Epithelial cell of proximal tubule (primary cell): ENCODE data around the gene SNRPB. TPM values are rescaled to one million over a fixed set of nuclear protein-coding genes. Genes with fewer than 3 reads are reported as not detected.
A peak's percentile ranks its signal among the peaks of the same experiment; 100 is the strongest.
"Not testable (repeated sequence)": the region's sequence is repeated elsewhere in the genome, so short reads cannot be mapped to it uniquely, and the experiment has no call there.

Source experiments
- DNase-seq: peaks from one replicate; pipeline ENCODE4 v3.0.0-alpha.2; 2011; ENCODE audit warnings: low read depth
- H3K4me3 ChIP-seq: 2 replicates; pipeline ENCODE4 v1.5.1; 2011; ENCODE audit warnings: low read depth, mild to moderate bottlenecking, low read length
- total RNA-seq: library from RNA; depleted of rRNA; stranded (reverse); fragments of >200 nt; gene quantifications from 2 replicates; pipeline ENCODE4 v1.2.3, GENCODE V29; 2015
- TF ChIP-seq, protein P1 (sequence below): conservative IDR thresholded peaks from 2 replicates; pipeline ENCODE4 v1.5.1; 2012; ENCODE audit warnings: low read depth, mild to moderate bottlenecking, low read length

Gene SNRPB
- total RNA-seq, 1 donor from 2014 or later = 541 TPM

DNA sequence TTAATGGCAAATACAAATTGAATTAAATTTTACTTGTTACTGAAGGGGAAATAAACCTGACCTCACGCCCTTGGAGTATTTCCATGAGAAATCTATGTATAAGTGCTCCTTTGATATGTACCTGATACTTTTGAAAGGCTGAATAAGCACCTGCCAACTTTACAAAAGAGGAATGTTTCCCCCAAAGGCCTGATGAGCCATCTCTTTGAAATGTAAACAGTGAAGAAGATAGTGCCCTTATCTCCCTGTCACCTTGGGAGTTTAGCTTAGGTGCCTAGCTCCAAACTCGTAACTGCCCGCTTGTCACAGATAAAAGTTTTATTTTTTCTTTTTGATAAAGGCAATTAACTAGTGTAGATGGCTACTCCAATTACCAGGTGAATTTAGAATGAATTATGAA is 39.2 kb upstream of the SNRPB start:
- no peak for DNase-seq
- H3K4me3 ChIP-seq = peak overlapping the region; percentile 94
- TF ChIP-seq, protein P1, sequence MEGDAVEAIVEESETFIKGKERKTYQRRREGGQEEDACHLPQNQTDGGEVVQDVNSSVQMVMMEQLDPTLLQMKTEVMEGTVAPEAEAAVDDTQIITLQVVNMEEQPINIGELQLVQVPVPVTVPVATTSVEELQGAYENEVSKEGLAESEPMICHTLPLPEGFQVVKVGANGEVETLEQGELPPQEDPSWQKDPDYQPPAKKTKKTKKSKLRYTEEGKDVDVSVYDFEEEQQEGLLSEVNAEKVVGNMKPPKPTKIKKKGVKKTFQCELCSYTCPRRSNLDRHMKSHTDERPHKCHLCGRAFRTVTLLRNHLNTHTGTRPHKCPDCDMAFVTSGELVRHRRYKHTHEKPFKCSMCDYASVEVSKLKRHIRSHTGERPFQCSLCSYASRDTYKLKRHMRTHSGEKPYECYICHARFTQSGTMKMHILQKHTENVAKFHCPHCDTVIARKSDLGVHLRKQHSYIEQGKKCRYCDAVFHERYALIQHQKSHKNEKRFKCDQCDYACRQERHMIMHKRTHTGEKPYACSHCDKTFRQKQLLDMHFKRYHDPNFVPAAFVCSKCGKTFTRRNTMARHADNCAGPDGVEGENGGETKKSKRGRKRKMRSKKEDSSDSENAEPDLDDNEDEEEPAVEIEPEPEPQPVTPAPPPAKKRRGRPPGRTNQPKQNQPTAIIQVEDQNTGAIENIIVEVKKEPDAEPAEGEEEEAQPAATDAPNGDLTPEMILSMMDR = no peak

DNA sequence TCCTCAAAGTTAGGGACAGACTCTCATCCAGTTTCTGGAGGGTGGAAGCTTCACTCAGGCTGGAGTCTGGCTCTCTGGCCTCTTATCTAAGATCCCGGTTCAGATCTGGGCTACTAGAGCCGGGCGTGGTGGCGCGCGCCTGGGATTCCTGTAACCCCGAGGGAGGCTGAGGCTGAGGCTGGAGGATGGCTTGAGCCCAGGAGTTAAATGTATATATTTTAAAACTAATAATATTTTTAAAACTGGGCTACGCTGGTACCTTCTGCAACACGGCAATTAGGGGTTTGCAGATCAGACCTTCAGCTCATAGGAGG is 38.8 kb upstream of the SNRPB start:
- no peak for DNase-seq
- TF ChIP-seq, protein P1 = no peak
- H3K4me3 ChIP-seq = peak overlapping the region; percentile 94

DNA sequence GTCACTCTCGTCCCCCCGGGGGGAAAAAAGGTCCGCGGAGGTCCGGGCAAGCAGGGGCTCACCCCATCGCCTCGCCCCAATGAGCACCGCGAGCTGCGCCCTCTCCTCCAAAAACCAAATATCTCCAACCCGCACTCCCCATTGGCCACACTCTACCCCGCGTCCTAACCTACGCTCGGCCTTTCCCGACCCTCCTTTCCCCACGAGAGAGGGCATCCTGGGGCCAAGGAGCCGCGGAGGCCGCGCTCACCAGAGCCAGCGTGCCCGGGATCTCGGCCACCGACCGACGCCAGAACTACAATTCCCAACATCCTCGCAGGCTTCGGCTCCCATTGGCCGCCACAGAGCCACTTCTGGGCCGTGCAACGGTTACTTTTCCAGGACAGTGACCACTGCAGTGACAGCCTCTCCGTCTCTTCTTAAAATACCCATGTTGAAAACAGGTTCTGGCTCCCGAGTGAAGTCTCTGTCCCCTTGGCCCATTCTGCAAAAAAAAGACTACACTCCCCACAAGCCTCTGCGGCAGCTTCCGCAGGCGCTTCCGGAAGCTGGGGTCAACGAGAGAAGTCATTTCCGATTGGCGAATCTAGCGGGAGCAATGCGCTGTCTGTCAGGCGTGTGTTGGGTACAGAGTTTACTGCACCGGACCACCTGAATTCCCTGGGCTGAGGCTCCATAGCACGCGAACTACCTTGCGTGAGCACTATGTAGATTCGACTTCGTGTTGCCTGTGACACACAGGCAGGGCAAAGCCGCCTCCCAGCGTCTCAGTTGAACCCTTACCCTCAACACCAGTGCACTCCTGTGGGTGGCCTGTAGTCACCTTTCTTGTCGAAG is 38.3 kb upstream of the SNRPB start, which contains the start of gene ZNF343:
TSS of gene ZNF343 (minus strand) at position 285 of the 837 bp plus-strand sequence. CDS start 15,020 bp downstream, outside the sequence.
- H3K4me3 ChIP-seq = peak within 1 kb of the TSS; percentile 94
- TF ChIP-seq, protein P1 = no peak
- peak; percentile 44 for DNase-seq

DNA sequence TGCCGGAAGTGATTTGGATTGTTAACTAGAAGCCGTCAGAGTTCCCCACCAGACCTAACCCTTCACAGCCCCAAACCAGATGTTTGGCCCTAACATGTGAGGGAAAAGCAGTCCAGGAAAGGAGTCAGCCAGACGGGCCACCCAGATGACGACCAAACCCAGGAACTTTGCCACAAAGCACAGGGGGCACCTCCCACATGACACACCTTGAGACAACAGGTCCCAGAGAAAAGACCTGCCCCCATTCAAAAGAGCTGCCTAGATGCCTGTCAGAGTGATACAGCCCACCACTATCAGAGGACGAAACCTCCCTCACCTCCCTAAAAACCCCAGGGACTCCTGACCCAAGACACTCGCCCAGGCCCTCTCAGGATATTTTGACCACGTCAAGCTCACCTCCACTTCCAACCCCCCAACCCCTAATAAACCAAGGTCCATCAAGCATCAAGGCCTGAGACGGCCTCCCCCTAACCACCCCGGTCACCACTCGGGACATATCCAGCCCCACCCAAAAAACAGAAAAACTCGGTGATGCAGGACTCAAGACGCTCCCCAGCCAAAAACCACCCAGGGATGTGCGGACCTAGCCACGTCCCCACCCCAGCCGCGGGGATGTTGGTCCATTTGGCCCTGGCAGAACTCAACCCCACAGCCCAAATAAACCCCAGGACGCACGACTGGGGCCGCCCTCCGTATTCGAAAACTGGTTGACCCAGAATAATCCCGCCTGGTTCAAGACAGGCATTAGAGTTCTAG is 37.5 kb upstream of the SNRPB start:
- DNase-seq = no peak
- H3K4me3 ChIP-seq = peak overlapping the region; percentile 94
- TF ChIP-seq, protein P1 = no peak

DNA sequence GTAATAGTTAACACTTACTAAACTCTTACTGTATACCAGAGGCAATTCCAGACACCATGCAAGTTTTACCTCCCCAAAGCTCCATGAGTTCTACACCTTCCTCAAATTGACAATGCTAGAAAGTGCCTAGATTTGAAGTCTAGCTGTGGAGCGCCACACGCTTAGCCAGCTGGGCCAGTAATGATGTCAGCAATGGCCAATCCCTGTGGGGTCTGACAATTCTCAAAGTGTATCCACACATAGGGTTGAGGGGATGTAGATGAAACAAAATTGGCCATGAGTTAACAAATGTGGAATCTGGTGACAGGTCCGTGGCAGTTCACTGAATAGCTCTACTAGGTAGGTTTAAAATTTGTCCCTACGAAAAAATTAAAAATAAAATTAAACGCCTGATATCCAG is 36.9 kb upstream of the SNRPB start:
- TF ChIP-seq, protein P1 = no peak
- no peak for DNase-seq
- peak overlapping the region; percentile 94 for H3K4me3 ChIP-seq

DNA sequence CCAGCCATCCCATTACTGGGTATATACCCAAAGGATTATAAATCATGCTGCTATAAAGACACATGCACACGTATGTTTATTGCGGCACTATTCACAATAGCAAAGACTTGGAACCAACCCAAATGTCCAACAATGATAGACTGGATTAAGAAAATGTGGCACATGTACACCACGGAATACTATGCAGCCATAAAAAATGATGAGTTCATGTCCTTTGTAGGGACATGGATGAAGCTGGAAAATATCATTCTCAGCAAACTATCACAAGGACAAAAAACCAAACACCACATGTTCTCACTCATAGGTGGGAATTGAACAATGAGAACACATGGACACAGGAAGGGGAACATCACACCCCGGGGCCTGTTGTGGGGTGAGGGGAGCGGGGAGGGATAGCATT is 35.8 kb upstream of the SNRPB start:
- DNase-seq, H3K4me3 ChIP-seq: not testable (repeated sequence)

DNA sequence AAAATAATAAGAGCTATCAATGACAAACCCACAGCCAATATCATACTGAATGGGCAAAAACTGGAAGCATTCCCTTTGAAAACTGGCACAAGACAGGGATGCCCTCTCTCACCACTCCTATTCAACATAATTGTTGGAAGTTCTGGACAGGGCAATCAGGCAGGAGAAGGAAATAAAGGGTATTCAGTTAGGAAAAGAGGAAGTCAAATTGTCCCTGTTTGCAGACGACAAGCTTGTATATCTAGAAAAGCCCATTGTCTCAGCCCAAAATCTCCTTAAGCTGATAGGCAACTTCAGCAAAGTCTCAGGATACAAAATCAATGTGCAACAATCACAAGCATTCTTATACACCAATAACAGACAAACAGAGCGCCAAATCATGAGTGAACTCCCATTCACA is 34.2 kb upstream of the SNRPB start:
- not testable (repeated sequence) for DNase-seq, H3K4me3 ChIP-seq

DNA sequence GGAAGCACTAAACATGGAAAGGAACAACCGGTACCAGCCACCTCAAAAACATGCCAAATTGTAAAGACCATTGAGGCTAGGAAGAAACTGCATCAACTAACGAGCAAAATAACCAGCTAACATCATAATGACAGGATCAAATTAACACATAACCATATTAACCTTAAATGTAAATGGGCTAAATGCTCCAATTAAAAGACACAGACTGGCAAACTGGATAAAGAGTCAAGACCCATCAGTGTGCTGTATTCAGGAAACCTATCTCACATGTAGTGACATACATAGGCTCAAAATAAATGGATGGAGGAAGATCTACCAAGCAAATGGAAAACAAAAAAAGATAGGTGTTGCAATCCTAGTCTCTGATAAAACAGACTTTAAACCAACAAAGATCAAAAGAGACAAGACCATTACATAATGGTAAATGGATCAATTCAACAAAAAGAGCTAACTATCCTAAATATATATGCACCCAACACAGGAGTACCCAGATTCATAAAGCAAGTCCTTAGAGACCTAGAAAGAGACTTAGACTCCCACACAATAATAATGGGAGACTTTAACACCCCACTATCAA is 32.3 kb upstream of the SNRPB start:
- not testable (repeated sequence) for DNase-seq, H3K4me3 ChIP-seq
